HG02623 (cell line): ENCODE results near the gene DNAJC10.
"Not testable (repeated sequence)": the region's sequence is repeated elsewhere in the genome, so short reads cannot be mapped to it uniquely, and the experiment has no call there.

Experiments used
- ATAC-seq: cut with Tn5 transposase; IDR thresholded peaks from one replicate; pipeline ENCODE4 v1.9.1; 2021; ENCODE audit warnings: moderate library complexity; ENCODE audit not compliant: unreplicated experiment

The DNAJC10 gene, protein sequence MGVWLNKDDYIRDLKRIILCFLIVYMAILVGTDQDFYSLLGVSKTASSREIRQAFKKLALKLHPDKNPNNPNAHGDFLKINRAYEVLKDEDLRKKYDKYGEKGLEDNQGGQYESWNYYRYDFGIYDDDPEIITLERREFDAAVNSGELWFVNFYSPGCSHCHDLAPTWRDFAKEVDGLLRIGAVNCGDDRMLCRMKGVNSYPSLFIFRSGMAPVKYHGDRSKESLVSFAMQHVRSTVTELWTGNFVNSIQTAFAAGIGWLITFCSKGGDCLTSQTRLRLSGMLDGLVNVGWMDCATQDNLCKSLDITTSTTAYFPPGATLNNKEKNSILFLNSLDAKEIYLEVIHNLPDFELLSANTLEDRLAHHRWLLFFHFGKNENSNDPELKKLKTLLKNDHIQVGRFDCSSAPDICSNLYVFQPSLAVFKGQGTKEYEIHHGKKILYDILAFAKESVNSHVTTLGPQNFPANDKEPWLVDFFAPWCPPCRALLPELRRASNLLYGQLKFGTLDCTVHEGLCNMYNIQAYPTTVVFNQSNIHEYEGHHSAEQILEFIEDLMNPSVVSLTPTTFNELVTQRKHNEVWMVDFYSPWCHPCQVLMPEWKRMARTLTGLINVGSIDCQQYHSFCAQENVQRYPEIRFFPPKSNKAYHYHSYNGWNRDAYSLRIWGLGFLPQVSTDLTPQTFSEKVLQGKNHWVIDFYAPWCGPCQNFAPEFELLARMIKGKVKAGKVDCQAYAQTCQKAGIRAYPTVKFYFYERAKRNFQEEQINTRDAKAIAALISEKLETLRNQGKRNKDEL

DNA sequence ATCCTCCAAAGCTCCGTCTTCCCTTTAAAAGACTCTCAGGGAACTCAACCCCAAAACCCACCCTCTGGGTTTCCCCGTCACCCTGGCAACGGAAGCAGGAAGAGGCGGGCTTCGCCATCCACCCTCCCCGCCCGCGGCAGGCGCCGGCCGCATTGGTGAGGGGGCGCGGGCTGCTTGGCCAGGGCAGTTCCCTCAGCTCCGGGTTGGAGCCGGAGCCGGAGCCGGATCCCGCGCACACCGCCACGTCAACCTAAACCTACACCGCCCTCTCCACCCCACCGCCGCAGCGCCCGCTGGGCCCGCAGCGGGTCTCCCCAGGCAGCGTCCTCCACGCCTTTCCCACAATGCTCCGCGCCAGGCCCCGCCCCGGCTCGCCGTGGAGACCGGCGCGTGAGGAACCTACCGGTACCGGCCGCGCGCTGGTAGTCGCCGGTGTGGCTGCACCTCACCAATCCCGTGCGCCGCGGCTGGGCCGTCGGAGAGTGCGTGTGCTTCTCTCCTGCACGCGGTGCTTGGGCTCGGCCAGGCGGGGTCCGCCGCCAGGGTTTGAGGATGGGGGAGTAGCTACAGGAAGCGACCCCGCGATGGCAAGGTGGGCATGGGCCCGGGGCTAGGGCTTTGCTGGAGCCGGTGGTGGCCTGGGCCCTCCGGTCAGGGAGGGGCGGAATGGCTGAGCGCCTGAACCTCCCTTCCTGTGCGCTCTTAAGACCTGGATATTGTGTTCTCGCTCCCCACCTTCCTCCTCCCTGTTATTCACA lies at the start of gene DNAJC10:
TSS of gene DNAJC10 (plus strand) at position 366 of the 758 bp plus-strand sequence. CDS start 1,830 bp downstream, outside the sequence.
- ATAC-seq, result peak; percentile 85

DNA sequence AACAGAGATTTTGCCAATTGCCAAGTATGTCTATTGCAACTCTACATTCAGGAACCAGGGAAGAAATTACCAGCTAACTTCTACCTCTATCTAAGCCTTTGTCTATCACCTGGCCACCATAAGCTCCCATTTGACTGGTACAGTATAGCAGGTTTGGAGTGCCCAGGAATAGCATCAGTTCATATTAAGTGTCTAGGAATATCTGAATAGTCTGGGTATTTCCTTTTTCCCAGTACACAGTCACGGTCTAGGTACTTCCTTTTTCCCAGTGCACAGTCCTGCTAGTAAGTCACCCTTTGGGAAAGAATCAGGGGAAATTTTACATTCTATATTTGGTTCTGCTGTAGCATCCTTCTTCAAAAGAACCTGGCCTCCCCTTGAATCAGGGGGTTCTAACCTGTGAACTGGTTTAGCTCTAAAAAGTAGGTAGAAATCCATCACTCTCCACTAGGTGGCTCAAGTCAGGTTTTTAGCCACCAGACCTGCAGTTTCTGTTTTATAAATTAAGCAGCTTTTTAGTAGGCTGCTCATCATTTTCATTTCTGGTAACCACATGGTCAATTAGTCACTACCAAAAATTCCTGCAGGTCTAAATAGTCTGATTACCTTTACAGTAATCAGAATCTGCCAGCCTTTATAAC lies 49.3 kb upstream of the DNAJC10 start:
- peak; percentile 80 for ATAC-seq

DNA sequence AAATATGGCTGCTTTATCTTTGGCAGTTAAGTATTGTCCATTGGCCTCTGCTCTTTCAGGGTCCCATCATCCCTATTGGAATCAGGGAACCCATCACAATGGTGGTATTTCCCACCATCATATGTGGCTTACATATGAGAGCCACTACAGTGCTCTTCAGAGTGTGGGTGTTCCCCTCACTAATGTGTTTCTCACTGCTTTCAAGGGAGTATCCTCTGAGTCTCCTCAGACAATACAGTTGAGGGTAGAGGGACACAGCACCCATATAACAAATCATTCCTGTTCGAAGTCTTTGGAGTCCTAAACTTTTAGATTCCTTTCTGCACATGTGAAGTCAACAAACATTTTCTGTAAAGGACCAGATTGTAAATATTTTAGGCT lies 48.8 kb upstream of the DNAJC10 start:
- ATAC-seq, result no peak

DNA sequence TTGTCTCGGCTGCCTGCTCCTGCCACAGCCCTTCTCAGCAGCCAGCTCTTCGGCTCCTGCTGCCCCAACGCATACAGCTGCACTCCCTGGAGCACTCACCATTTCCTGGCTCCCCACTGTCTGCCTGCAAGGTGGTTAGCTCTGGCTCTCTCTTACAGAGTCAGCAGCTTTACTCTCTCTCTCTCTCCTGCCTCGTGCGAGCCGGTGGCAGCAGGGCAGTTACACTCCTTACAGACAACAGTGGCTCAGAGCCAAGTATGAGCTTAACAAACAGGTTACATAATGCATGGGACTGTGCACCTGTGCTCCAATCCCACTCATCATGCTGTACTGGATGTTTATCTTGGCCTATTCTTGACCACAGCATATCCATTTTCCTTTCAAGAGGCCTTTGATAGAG lies 47.4 kb upstream of the DNAJC10 start:
- no peak for ATAC-seq

DNA sequence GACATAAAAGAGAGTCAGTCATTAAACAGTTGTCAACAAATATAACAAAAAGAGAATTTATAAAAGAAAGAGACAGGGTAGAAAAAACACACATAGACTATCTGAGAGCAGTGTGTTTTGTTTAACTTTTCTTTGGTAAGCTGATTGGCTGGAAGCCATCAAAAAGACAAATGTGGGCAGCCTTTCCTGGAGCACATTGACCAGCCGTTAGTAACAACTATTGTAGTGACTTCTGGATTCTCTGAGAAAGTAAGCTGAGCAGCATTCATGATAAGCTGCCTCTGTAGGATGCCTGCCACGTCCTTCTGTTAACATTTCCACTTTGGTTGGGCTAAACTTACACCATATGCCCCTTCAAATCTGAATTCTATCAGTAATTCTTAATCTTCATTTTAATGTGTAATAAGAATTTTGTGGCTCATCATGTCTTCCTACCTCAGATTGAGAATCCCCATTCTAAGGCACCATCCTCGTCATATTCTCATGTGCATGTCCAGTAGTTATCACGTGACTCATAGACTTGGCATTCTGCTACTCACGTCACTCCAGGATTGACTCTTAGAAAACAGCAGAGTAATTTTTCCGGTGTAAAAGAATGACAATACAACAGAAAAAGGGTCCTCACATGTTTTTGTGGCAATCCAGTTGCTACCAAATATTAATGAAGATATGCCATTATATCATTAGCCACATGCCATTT lies 43.4 kb upstream of the DNAJC10 start:
- ATAC-seq, result no peak

DNA sequence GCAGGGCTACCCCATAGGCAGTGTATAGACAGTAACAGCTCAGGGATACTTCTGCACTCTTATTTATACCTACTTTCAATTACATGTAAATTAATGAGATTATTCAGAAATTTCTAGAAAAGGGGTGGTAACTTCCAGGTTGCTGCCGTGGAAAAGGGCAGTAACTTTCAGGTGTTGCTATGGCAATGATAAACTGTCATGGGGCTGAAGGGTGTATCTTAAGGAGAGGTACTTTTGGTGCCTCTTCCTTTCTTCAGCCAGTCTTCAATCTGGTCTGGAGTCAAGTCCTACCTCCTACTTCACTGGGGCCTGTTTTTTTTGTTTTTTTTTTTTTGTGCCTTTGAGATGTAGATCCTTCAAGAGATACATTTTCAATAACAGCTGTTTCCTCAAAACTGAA lies 35.2 kb upstream of the DNAJC10 start:
- no peak for ATAC-seq

DNA sequence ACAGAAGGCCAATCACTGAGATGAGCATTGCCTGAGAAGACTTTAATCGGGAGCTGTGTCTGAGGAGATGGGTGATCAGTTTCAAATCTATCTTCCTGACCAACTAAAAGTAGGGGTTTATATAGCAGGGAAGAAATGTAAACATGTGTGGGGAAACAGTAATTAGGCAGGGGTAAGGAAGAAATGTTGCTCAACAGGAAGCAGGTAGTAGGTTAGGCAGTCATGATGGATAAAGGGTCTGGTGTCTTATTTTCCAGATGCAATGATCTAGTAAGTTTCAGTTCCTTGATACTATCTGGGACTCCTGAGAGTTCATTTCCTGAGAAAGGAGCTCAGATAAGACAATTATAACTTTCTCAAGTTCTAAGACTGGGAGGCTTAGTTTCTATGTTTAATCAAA lies 33.8 kb upstream of the DNAJC10 start:
- ATAC-seq, result no peak

DNA sequence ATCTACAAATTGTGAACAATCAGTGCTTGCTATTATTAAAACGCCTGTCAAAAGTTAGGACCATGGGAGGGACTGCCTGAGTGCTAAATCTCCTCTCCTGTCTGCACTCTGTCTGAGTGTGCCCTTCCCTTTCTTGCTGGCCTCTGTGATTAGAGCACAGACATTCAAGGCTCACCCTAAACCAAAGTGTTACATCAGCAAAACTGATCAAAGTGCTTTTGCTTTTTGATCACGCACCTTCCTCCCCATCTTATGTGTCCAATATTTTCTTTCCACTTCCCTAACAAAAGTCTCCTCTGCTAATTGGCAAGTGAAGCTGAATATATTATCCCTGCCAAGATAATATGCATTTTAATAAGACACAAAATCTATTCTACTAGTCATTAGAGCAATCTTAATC lies 30.5 kb upstream of the DNAJC10 start:
- ATAC-seq, result no peak

DNA sequence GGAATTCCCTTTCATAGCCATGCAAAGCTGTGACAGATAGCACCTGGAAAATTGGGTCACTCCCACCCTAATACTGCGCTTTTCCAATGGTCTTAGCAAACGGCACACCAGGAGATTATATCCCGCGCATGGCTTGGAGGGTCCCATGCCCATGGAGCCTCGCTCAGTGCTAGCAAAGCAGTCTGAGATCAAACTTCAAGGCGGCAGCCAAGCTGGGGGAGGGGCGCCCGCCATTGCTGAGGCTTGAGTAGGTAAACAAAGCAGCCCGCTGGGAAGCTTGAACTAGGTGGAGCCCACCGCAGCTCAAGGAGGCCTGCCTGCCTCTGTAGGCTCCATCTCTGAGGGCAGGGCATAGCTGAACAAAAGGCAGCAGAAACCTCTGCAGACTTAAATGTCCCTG lies 29.3 kb upstream of the DNAJC10 start:
- ATAC-seq, result not testable (repeated sequence)

DNA sequence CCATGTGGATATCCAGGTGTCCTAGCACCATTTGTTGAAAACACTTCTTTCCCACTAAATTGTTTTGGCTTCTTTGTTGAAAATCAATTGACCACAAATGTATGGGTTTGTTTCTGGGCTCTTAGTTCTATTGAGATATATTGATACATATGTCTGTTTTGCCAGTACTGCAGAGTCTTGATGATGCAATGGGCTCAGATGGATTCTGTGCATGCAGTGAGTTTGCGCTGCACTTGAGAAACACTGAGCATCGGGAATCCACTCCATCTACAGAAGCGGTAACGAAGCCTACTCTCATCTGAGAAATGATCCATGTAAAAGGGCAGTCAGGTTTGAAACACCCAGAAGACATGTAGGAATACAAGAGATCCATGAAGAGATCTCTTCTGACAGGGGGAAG lies 21.9 kb upstream of the DNAJC10 start:
- no peak for ATAC-seq

DNA sequence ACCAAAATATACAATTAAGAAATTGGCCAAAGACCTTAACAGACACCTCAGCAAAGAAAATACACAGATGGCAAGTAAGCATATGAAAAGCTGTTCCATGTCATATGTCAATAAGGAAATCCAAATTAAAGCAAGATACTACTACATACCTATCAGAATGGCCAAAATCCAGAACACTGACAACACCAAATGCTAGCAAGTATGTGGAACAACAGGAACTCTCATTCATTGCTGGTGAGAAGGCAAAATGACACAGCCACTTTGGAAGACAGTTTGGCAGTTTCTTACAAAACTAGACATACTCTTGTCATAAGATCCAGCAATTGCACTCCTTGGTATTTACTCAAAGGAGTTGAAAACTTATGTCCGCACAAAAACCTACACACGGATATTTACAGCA lies 20.3 kb upstream of the DNAJC10 start:
- ATAC-seq, result no peak

DNA sequence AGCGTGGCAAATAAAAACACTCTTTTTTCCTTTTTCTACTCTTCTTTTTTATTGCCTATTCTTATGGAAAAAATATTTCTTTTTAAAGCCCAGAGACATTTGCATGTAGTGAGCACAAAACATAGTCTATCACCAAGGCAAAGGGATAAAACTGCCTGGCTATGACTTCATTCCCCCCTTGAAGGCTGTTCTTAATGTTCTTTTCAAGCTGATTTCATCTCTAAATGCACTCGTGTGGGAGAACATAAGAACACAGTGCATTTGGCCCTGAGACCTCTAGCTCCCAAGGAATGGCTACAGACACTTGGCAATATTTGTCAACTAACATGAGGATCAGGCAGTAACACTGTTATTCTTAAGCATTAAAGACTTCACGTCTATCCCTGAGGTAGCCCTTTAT lies 17.4 kb upstream of the DNAJC10 start:
- no peak for ATAC-seq

DNA sequence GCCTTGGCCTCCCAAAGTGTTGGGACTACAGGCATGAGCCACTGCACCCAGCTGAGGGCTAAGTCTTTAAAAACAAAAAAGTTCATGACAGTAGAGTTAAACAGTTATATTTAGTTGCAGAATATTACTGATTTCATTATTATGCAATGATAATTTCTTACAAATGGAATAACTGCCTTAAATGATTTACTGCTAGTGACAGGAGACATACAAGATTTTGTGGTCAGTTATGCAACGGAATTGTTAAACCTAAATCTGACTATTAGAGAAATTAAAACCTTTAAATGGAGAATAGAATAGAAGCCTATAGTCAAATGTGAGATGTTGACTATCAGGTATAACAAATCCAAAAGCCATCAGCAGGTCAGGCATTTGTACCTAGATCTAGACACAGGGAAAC lies 10.3 kb upstream of the DNAJC10 start:
- ATAC-seq, result no peak

DNA sequence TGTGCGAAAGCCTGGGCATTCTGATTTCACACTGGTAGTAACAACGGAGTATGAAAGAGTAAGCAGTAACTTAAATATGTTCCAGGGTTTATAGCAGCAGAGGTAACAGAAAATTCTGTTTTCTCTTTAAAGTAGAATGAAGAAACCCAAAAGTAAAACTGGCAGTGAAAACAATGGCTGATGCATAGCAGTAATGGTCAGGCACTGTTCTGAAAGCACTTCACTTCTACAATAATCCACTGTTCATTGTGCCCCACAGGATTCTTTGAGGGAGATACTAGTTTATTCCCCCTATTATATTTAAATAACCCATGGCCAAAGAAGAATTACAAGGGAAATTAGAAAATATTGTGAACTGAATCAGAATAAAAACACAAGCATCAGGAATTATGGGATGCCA lies 9.3 kb upstream of the DNAJC10 start:
- no peak for ATAC-seq

DNA sequence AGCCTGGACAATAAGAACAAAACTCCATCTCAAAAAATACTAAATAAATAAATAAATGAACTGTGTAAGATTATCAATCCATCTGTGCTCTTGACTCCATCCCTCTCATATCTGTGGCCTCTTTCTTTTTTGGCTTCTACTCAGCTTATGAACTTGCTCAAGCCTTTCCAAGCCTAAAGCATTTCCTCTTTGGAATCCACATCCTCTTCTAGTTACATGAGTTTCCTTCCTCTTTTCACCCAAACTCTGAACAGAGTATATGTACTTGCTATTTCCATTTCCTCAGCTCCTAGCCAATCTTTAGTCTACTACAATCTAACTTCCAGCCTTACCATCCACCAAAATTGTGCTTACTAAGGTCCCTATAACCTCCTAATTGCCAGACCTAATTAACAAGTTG lies 2.5 kb upstream of the DNAJC10 start:
- no peak for ATAC-seq

DNA sequence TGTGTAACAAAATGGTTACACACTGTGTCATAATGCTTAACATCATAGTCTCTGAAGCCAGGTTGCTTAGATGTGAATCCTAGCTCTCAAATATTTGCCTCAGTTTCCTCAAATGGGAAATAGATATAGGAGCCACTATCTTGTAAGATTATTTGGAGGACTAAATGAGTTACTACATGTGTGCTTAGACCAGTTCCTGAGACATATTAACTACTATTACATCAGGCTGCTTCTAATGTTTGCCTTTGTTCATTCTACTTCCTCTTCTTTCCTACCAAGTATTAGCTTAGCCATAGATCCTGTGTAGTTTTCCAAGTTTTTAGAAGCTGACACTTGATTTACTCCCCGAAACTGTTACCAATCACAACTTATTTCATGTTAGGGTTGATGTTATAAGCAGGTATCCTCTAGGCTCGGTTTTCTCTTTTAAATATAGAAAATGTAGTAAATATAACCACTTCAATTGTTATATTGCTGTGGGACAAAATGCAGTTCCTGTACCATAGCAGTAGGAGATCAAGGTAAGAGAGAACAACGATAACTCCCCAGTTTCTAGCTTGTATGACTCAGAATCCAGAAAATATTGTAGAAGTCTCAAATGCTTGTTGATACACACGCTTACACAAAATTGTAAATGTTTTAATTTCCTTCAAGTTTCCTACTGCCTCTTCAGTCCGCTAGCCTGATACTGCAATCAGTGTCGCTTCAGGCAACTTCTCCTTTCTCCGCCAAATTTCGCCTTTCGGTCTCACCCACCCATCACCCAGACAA lies 751 bp upstream of the DNAJC10 start:
- no peak for ATAC-seq

DNA sequence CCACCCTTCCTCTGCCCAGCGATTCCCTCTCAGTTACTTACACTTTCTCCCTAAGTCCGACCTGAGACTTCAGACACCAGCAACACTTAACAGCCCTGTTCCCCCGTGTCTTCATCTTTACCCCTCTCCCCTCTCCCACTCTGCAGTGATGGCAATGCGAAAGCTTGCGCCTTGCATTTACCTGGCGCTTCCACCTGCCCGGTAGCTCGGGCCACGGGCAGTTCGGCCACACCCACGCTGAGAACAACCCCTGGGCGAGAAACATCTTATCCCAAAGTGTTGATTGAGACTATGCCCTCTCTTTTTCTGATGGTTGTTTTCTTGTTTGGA lies 558 bp downstream of the DNAJC10 start:
- no peak for ATAC-seq

DNA sequence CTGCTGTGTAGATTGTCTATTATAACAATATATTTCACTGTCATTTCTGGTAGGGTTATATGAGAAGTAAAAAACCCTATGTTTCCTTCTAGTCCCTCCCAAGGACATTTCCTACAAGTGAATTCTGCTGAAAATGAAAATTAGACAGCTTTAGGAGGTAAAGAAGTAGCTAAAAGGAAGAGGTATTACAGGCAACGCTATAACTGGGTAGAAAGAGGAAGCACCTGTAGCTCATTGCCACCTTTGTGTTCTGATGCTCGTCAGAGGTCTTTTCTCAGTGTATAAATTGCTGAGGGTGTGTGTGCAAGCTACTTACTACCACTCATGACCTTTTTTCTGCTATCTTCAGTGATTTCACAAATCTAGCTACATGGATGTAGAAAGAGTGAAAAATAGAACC lies 1.4 kb downstream of the DNAJC10 start:
- peak; percentile 32 for ATAC-seq

DNA sequence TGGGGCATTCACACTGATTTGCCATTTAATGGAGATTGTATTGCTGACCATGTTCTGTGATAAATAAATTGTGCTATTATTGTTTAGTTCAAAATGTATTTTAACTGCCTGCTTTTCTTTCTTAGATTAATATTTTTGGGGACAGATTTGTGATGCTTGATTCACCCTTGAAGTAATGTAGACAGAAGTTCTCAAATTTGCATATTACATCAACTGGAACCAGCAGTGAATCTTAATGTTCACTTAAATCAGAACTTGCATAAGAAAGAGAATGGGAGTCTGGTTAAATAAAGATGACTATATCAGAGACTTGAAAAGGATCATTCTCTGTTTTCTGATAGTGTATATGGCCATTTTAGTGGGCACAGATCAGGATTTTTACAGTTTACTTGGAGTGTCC lies 1.8 kb downstream of the DNAJC10 start:
- no peak for ATAC-seq

DNA sequence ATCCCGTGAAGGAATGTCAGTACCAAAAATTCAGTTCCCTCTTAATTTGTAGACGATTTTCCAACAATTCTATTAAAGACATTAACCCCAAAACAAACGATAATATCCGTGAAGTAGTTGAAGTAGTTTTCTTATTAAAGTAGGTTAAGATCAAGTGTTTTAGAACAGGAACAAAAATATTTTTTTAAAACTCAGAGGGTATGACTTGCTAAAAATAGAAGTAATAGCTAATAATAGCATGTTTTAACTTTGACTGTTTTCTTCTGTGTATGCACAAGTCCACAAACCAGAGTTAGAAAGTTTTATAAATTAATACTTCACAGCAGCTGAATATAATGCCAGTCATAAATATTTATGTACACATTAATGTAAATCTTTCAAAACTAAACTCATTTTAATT lies 2.4 kb downstream of the DNAJC10 start:
- no peak for ATAC-seq
